Stomach (tissue), 9 donors: Measurements from ENCODE around the gene ZNF544. TPM values are rescaled to one million over a fixed set of nuclear protein-coding genes. Genes with fewer than 3 reads are reported as not detected.
"Not testable (repeated sequence)": the region's sequence is repeated elsewhere in the genome, so short reads cannot be mapped to it uniquely, and the experiment has no call there.

Experiments used
- DNase-seq, 2 donors: peaks; one replicate each; pipeline versions ENCODE4 v3.0.0 to v3.0.0-alpha.2; 2013 to 2019
- H3K27ac ChIP-seq, 5 donors: fragments of 200-600 bp in 4 of 5; sonication (generic) in 4 of 5; one replicate each; pipeline ENCODE4 v1.5.1; 2013 to 2019; ENCODE audit warnings: mild to moderate bottlenecking in 1 of 5, moderate library complexity in 1 of 5
- H3K27me3 ChIP-seq, 3 donors: fragments of 200-600 bp; sonication (generic); one replicate each; pipeline ENCODE4 v1.5.1; 2017 to 2019; ENCODE audit warnings: mixed run types in 1 of 3
- H3K36me3 ChIP-seq, 4 donors: fragments of 200-600 bp; sonication (generic); 1 replicate in 3 of 4; 2 replicates in 1 of 4; pipeline ENCODE4 v1.5.1; 2016 to 2019
- H3K4me1 ChIP-seq, 4 donors: fragments of 200-600 bp; sonication (generic); one replicate each; pipeline ENCODE4 v1.5.1; 2016 to 2019
- H3K4me3 ChIP-seq, 4 donors: fragments of 200-600 bp; sonication (generic) in 3 of 4; one replicate each; pipeline ENCODE4 v1.5.1; 2016 to 2019; ENCODE audit warnings: mild to moderate bottlenecking in 1 of 4
- H3K9me3 ChIP-seq, 4 donors: fragments of 200-600 bp; sonication (generic); one replicate each; pipeline ENCODE4 v1.5.1; 2016 to 2019
- CTCF ChIP-seq, 7 experiments: fragments of 450-650 bp in 4 of 7; fragments of 200-600 bp in 3 of 7; sonication (generic) in 3 of 7; IDR thresholded peaks; one replicate each; pipeline ENCODE4 v1.5.1; 2016 to 2019; ENCODE audit warnings: antibody characterized with exemption in 7 of 7, control low read depth in 2 of 7, mild to moderate bottlenecking in 1 of 7
- EP300 ChIP-seq: sonication (generic); formaldehyde crosslinking; IDR thresholded peaks from one replicate; pipeline ENCODE4 v1.6.1; 2017; ENCODE audit warnings: antibody characterized with exemption
- POLR2A ChIP-seq, 4 donors: fragments of 450-650 bp; IDR thresholded peaks; one replicate each; pipeline ENCODE4 v1.6.1; 2016; ENCODE audit warnings: antibody characterized with exemption in 4 of 4, control low read depth in 2 of 4, mild to moderate bottlenecking in 1 of 4, moderate library complexity in 1 of 4
- POLR2AphosphoS5 ChIP-seq, 3 donors: sonication (generic); formaldehyde crosslinking; IDR thresholded peaks; one replicate each; pipeline ENCODE4 v1.6.1; 2016; ENCODE audit warnings: antibody characterized with exemption in 3 of 3
- WGBS, 5 donors: extraction: QIAGEN DNeasy Blood & Tissue Kit in 3 of 5; methylation state at CpG; one replicate each; pipeline versions ENCODE4 v1.1.5 to v1.1.7; 2013 to 2018; 5-methylcytosine and 5-hydroxymethylcytosine counted together
- intact Hi-C: fragments of 100-400 bp; cut with DNase I; formaldehyde crosslinking; loops from one replicate; pipeline ENCODE4 v1.15.1; 2023; ENCODE audit warnings: low total_unique reads
- polyA plus RNA-seq, 3 donors: library from polyadenylated mRNA; stranded (reverse); fragments of 200-250 nt; gene quantifications; one replicate each; pipeline ENCODE4 v1.2.3, GENCODE V29; 2013
- total RNA-seq, 5 donors: library from RNA; depleted of rRNA; stranded (reverse); fragments of >200 nt; gene quantifications; one replicate each; pipeline versions ENCODE4 v1.1.0 to v1.2.3, GENCODE V29; 2014 to 2016
- donor health status: healthy with polysubstance abuse.
- donor health status: Bipolar disorder and iron deficiency.
- donor health status: healthy.

Gene ZNF544
- total and polyA plus RNA-seq, 8 donors, result 9.5 to 60.7 (median 20.0) TPM

- peaks cover 64 to 100% (median 100%) of the 10 kb centered on the region in 4 donors for H3K36me3 ChIP-seq
- H3K4me1 ChIP-seq, result no peaks in the 10 kb centered on the region
- TF ChIP-seq EP300 (no peak), CTCF (IDR thresholded peaks at IDR 0.05) (no peak), POLR2AphosphoS5 (IDR thresholded peaks at IDR 0.05) (no peak), POLR2A (IDR thresholded peaks at IDR 0.05) (no peak)
- peak in 1 of 2 donors; percentile 21 for DNase-seq
- no peak overlapping the region for H3K4me3 ChIP-seq
- intact Hi-C loops, result no loop called here
- H3K27ac ChIP-seq, result no peak overlapping the region
- 95 to 100% (median 97%) methylated on average over 2 of the region's 2 CpGs for WGBS, 5 donors
- no peaks in the 10 kb centered on the region for H3K27me3 ChIP-seq
- peaks cover 83 to 100% (median 100%) of the 10 kb centered on the region in 4 donors for H3K9me3 ChIP-seq
These were observed 23.5 kb downstream of the ZNF544 start for GRCh38 chr19:58252102-58252685.

GRCh38 chr19:58258259-58258658 lies 29.5 kb downstream of the ZNF544 start:
- H3K4me3 ChIP-seq, intact Hi-C loops, H3K4me1 ChIP-seq, H3K27me3 ChIP-seq, H3K27ac ChIP-seq, DNase-seq: not testable (repeated sequence)
- Histone ChIP-seq H3K9me3 (peaks cover 90 to 100% (median 100%) of the 10 kb centered on the region in 4 donors), H3K36me3 (peaks cover 60 to 100% (median 97%) of the 10 kb centered on the region in 4 donors)
- WGBS, 5 donors, result 61 to 100% (median 91%) methylated on average over 3 to 4 of the region's 4 CpGs

GRCh38 chr19:58261600-58261967 lies 32.9 kb downstream of the ZNF544 start:
- Histone ChIP-seq H3K4me1 (no peaks in the 10 kb centered on the region), H3K36me3 (peaks cover 48 to 100% (median 88%) of the 10 kb centered on the region in 4 donors), H3K27ac (no peak overlapping the region), H3K4me3 (no peak overlapping the region), H3K9me3 (peaks cover 88 to 100% (median 100%) of the 10 kb centered on the region in 4 donors), H3K27me3 (no peaks in the 10 kb centered on the region)
- DNase-seq, result no peak
- intact Hi-C loops, result loop anchor here (10.0 kb wide), 1 partner anchor 77 kb away; the partner anchor contains the start of gene ZNF274
- TF ChIP-seq POLR2A (IDR thresholded peaks at IDR 0.05) (no peak), CTCF (IDR thresholded peaks at IDR 0.05) (no peak), POLR2AphosphoS5 (IDR thresholded peaks at IDR 0.05) (no peak), EP300 (no peak)
- WGBS, 5 donors, result 93 to 98% (median 96%) methylated on average over 3 of the region's 3 CpGs

DNA sequence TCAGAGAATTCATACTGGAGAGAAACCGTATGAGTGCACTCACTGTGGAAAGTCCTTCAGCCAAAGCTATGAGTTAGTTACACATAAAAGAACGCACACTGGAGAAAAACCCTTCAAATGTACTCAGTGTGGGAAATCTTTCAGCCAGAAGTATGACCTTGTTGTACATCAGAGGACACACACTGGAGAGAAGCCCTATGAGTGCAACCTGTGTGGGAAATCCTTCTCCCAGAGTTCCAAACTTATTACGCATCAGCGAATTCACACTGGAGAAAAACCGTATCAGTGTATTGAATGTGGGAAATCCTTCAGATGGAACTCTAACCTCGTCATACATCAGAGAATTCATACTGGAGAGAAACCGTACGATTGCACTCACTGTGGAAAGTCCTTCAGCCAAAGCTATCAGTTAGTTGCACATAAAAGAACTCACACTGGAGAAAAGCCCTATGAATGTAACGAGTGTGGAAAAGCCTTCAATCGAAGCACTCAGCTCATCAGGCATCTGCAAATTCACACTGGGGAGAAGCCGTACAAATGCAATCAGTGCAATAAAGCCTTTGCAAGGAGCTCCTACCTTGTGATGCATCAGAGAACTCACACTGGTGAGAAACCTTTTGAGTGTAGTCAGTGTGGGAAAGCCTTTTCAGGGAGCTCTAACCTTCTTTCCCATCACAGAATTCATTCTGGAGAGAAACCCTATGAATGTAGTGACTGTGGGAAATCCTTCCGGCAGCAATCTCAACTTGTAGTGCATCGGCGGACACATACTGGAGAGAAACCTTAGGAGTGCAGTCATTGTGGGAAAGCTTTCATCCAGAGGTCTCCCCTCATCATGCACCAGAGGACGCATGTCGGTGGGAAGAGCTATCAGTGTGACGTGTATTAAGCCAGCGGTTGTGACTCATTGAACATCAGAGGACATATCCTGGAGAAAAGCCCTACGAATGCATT lies 33.5 kb downstream of the ZNF544 start:
- no peaks in the 10 kb centered on the region for H3K4me1 ChIP-seq
- peaks cover 93 to 100% (median 100%) of the 10 kb centered on the region in 4 donors for H3K9me3 ChIP-seq
- H3K27me3 ChIP-seq, result no peaks in the 10 kb centered on the region
- H3K36me3 ChIP-seq, result peaks cover 46 to 100% (median 85%) of the 10 kb centered on the region in 4 donors
- H3K4me3 ChIP-seq, result no peak overlapping the region
- TF ChIP-seq POLR2AphosphoS5 (IDR thresholded peaks at IDR 0.05), result no peak
- no peak for TF ChIP-seq CTCF (IDR thresholded peaks at IDR 0.05)
- no peak for TF ChIP-seq EP300
- TF ChIP-seq POLR2A (IDR thresholded peaks at IDR 0.05), result no peak
- no peak for DNase-seq
- WGBS, 5 donors, result 94 to 98% (median 97%) methylated on average over 19 of the region's 19 CpGs
- intact Hi-C loops, result loop anchor here (10.0 kb wide), 1 partner anchor 77 kb away; the partner anchor contains the start of gene ZNF274
- no peak overlapping the region for H3K27ac ChIP-seq
